Measurements from ENCODE around the gene ZNF652.
A peak's percentile ranks its signal among the peaks of the same experiment; 100 is the strongest.

ZNF652 gene

DNA sequence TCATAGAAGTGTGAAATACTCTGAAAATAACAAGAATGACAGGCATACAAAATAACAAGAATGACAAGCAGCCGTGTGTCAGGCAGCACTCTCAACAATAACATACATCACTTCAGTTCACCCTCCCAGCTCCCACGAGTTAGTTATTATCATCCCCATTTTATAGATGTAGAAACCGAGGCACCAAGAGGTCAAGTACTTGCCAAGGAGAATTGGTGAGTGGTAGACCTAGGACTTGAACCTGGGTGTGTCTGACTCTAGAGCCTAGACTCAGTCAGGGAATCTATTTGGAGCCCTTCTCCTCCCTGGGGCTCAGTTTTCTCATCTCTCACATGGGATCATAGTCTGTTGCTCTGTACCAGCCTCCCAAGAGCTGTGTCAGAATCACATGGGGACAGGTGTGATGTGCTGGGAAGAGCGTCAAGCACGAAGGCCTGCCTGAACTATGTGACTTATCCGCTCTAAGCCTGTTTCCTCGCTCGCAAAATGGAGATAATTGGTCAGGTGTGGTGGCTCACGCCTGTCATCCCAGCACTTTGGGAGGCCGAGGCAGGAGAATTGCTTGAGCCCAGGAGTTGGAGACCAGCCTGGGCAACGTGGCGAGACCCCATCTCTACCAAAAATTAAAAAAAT lies 112.0 kb downstream of the ZNF652 start:
- TF ChIP-seq CTCF (IDR thresholded peaks at IDR 0.05; ENCODE audit: poor library complexity, severe bottlenecking), result no peak
- Histone ChIP-seq H3K4me3 (ENCODE audit: severe bottlenecking) (no peak overlapping the region), H3K27me3 (ENCODE audit: insufficient read depth, poor library complexity, severe bottlenecking) (no peaks in the 10 kb centered on the region), H3K9me3 (ENCODE audit: severe bottlenecking) (no peaks in the 10 kb centered on the region), H3K4me1 (ENCODE audit: insufficient read depth, poor library complexity, severe bottlenecking) (no peaks in the 10 kb centered on the region), H3K27ac (ENCODE audit: poor library complexity, severe bottlenecking) (no peak overlapping the region), H3K36me3 (ENCODE audit: low read depth) (no peaks in the 10 kb centered on the region)
- DNase-seq (ENCODE audit: low spot score) (no peak), ATAC-seq (ENCODE audit: low read depth) (no peak)

- Histone ChIP-seq H3K9me3 (ENCODE audit: severe bottlenecking) (no peaks in the 10 kb centered on the region), H3K4me1 (ENCODE audit: insufficient read depth, poor library complexity, severe bottlenecking) (no peaks in the 10 kb centered on the region), H3K36me3 (ENCODE audit: low read depth) (no peaks in the 10 kb centered on the region), H3K27ac (ENCODE audit: poor library complexity, severe bottlenecking) (no peak overlapping the region), H3K4me3 (ENCODE audit: severe bottlenecking) (no peak overlapping the region), H3K27me3 (ENCODE audit: insufficient read depth, poor library complexity, severe bottlenecking) (no peaks in the 10 kb centered on the region)
- DNase-seq (ENCODE audit: low spot score) (peak; percentile 64), ATAC-seq (ENCODE audit: low read depth) (peak; percentile 64)
- no peak for TF ChIP-seq CTCF (IDR thresholded peaks at IDR 0.05; ENCODE audit: poor library complexity, severe bottlenecking)
These were observed 112.7 kb downstream of the ZNF652 start for GRCh38 chr17:49249292-49249794.

DNA sequence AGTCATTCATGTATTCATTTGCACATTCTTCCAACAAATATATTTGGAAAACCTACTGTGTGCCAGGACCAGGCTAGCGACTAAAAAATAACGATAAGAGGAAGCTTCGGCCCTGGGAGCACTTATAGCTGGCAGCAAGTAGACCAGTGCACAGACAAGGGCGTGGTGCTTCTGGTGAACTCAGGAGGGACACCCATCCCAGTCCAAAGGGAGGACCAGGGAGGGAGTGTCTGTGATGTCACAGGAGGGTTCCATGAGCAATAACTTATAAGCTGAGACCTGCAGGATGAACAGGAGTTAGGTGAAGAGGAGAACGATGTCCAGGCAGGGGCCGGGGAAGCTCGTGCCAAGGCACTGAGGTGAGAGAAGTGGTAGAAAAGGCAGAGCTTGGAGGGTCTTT lies 114.1 kb downstream of the ZNF652 start:
- no peaks in the 10 kb centered on the region for H3K9me3 ChIP-seq (ENCODE audit: severe bottlenecking)
- H3K27ac ChIP-seq (ENCODE audit: poor library complexity, severe bottlenecking), result no peak overlapping the region
- no peaks in the 10 kb centered on the region for H3K27me3 ChIP-seq (ENCODE audit: insufficient read depth, poor library complexity, severe bottlenecking)
- no peak overlapping the region for H3K4me3 ChIP-seq (ENCODE audit: severe bottlenecking)
- ATAC-seq (ENCODE audit: low read depth), result no peak
- no peaks in the 10 kb centered on the region for H3K36me3 ChIP-seq (ENCODE audit: low read depth)
- H3K4me1 ChIP-seq (ENCODE audit: insufficient read depth, poor library complexity, severe bottlenecking), result no peaks in the 10 kb centered on the region
- TF ChIP-seq CTCF (IDR thresholded peaks at IDR 0.05; ENCODE audit: poor library complexity, severe bottlenecking), result no peak
- no peak for DNase-seq (ENCODE audit: low spot score)

DNA sequence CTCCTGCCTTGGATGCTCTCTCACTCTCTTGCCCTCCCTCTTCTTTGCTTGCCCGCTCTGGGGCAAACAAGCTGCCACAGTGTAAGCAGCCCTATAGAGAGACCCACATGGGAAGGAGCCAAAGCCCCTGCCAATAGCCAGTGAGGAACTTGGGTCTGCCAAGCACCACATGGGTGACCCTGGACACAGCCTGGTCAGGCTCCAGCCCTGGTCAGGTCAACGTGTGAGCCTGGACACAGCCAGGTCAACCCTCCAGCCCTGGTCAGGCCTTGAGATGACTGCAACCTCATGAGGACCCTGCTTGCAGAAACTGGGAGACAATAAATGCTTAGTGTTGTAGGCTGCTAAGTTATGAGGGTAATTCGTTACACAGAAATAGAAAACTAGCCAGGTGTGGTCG lies 117.2 kb downstream of the ZNF652 start:
- H3K36me3 ChIP-seq (ENCODE audit: low read depth), result no peaks in the 10 kb centered on the region
- H3K4me3 ChIP-seq (ENCODE audit: severe bottlenecking), result no peak overlapping the region
- H3K27ac ChIP-seq (ENCODE audit: poor library complexity, severe bottlenecking), result no peak overlapping the region
- no peaks in the 10 kb centered on the region for H3K9me3 ChIP-seq (ENCODE audit: severe bottlenecking)
- H3K27me3 ChIP-seq (ENCODE audit: insufficient read depth, poor library complexity, severe bottlenecking), result no peaks in the 10 kb centered on the region
- no peaks in the 10 kb centered on the region for H3K4me1 ChIP-seq (ENCODE audit: insufficient read depth, poor library complexity, severe bottlenecking)
- no peak for ATAC-seq (ENCODE audit: low read depth)
- DNase-seq (ENCODE audit: low spot score), result no peak
- TF ChIP-seq CTCF (IDR thresholded peaks at IDR 0.05; ENCODE audit: poor library complexity, severe bottlenecking), result no peak
